GM04503 (cell line): ENCODE data around the gene CLDN22.

Experiments
- DNase-seq: peaks from one replicate; pipeline ENCODE4 v3.0.0-alpha.2; 2012; ENCODE audit warnings: low read depth

Gene CLDN22

DNA sequence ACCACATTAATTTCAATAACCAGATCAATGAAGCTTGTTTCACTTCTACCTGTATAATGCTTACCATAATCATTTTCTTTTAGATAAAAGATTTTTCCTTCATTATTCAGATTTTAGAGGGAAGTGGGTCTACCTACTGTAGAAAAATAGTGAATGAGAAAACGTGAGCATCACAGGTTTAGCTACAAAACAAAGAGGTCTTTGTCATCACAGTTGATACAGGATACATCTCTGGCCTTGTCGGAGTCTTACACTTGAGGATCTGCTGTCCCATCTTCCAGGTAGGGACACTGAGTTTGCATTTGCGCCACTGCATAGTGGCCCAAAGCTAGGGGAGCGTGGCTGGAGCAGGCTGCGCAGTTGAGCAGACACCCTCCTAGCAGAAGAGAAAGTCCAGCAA is 1.4 kb upstream of the CLDN22 start:
- DNase-seq = no peak

GRCh38 chr4:183321079-183321478 is 1.0 kb upstream of the CLDN22 start:
- DNase-seq = no peak

DNA sequence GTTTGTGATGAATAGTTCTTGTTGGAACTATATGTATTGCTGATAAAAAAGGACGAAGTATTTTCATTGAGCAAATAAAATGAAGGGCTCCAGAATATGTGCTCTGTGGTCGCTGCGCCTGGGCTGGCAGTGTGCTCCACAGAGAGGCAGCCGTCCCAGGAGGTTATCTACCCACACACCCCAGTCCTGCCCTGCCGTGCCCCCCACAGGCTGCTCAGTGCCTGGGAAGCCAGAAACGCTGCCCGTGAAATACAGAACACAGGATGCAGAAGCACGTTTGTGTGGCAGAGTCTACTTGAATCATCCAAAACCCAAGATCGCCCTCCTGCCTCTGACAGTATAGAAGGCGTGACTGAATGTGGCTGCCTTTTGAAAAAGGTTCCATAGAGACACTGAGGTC is 1.4 kb downstream of the CLDN22 start:
- no peak for DNase-seq

- DNase-seq = no peak
Measured at GRCh38 chr4:183314806-183315205, 5.3 kb downstream of the CLDN22 start.

DNA sequence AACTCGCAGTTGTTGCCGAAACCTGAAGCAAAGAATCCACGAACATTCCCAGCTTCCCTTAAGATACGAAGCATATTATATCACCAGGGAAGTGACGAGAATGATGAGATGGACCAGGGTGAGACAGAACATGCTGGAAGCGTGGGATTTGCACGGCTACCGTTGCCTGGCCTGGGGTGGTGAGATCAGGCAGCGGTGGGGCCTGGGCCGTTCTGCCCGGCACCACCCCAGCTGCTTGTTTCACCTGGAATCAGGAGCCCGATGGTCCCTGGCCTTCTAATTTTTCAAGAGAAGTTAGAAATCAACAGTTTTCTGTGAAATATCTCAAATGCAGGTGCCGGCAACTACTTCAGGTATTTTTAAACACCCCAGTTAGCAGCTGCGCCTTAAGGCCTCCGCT is 5.7 kb downstream of the CLDN22 start:
- no peak for DNase-seq

DNA sequence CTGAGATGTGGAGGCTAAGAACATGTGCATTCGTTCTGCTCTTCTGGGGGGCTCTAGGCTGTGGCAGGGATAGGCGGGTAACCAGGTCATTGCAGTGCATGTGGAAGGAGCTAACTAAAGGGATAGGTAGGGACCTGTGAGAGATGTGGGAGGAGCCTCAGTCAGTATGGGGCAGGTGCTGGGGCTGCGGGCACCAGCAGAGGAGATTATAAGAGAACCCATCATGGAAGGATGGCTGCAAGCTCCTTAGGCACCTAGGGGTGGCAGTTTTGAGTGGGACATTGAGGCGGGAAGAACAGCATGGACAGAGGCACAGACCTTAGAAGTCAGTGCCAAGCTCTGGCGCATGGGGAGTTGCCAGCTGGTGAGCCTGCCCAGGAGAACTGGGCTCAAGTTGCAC is 7.2 kb downstream of the CLDN22 start:
- DNase-seq = no peak

DNA sequence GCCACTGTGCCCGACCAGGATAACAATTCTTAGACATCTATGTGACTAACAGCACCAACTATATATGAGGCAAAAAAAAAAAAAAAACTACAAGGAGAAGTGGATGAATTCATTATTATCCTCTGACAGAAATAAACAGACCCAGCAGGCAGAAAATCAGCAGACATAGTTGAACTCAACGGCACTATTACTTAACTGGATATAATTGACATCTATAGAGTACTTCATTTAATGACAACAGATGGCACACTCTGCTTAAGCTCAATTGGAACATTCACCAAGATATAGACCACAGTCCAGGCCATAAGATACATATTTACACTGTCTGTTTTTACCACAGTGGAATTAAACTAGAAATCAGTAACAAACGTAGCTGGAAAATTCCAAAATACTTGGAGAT is 13.3 kb downstream of the CLDN22 start:
- no peak for DNase-seq

DNA sequence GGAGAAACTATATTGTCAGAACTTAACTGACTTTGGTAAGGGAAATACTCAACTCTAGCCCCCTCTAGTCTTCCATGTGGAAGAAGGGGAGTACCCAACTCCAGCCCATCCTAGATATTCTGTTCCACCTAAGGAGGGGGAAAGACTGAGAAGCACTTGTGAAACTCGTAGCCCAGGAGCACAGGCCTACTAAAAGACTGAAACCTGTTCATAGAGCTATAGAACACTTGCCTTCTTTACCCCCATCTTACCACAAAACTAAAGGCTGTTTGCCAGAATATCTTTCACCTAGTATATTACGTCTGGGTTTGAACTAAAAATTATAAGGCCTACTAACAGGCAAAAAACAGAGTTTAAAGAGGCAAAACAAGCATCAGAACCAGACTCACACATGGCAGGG is 15.5 kb downstream of the CLDN22 start:
- DNase-seq = no peak

GRCh38 chr4:183304067-183304466 is 16.0 kb downstream of the CLDN22 start:
- no peak for DNase-seq

- no peak for DNase-seq
Measured at GRCh38 chr4:183303301-183303700, 16.8 kb downstream of the CLDN22 start.

- no peak for DNase-seq
Measured at GRCh38 chr4:183300655-183301054, 19.4 kb downstream of the CLDN22 start.

- DNase-seq = no peak
Measured at GRCh38 chr4:183300070-183300469, 20.0 kb downstream of the CLDN22 start.

DNA sequence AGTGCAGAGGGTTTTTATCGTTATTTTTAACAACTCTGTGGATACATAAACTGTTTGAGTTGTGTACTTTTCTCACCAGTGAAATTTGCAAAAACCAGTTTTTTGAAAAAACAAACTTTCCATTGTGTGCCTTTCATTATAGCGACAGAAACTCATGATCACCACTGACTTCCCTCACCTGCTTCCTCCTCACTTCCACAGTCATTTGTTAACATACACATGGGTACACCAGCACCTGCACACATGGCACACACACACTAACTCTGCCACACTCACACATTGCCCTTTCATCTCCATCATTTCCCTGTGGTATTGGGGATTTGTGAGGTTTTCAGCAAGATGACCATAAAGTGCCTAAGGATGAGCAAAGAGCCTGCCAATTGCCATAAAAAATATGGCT is 20.6 kb downstream of the CLDN22 start:
- no peak for DNase-seq

DNA sequence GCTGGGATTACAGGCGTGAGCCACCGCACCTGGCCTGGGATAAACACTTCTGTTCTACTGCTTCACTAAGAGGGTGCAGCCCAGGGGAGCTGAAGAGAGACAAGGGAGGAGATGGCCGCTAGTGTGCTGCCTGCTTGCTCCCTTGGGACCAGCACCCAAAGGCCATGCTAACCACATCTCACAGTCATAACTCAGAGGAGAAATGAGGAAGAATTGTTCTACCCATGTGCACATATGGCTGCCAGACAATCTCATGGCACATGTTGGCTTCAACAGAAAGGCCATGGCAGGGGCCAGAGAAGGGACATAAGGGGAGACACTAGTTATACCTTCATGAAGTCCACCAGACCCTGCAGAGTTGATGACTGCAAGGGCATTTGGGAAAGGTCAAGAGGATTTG is 22.4 kb downstream of the CLDN22 start:
- DNase-seq = no peak

DNA sequence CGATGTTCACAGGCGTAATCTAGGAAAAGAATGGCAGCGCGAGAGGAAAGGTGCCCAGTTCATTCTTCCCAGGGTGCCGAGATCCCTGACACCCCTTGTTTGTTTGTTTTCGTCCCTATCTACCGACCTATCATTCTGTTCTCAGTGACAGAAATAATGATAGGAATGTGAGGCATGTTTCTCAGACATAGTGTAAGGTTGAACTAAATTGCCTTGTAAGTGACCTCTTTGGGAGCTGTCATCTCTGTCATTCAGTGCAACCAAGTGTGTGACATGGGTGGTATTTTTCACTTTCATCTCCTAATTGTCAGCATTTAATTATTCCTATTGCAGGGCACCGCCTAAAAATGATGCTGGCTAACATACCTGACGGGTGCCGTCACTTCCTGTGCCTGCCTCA is 24.4 kb downstream of the CLDN22 start:
- no peak for DNase-seq

GRCh38 chr4:183291070-183291469 is 29.0 kb downstream of the CLDN22 start:
- DNase-seq = no peak

DNA sequence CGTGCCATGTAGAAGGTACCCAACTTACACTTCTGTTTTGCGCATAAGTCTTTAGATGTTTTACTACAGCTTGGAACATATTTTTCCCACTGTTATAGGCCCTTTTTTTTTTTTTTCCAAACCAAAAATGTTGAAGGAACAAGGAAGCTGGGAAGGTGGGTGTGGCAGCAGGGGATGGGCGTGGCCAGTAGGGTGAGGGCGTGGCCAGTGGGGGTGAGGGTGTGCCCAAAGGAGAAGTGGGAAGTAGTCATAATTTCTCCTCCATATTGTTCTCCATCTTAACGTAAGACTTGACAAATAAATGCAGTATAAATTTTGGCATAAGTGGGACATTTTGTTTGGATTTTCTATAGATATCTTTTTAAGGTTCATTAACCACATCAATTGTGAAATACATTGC is 30.4 kb downstream of the CLDN22 start:
- no peak for DNase-seq

DNA sequence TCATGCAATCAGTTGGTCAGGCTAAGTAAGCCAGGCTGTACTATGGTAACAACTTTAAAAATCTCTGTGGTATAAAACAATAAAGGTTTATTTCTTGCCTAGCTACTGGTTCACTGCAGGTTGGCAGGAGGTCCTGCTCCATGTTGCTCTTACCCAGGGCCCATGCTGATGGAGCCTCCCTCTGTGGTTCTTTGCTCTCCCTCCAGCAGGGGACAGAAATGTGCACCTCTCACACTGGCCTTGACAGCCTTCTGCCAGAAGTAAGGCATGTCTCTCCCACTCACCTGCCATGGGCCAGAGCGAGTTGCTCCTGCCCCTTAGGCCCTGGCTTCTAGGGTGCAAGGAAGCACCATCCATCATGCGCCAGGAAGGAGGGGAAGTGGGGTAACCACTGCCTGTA is 31.1 kb downstream of the CLDN22 start:
- DNase-seq = no peak

GRCh38 chr4:183287677-183288076 is 32.4 kb downstream of the CLDN22 start:
- no peak for DNase-seq

DNA sequence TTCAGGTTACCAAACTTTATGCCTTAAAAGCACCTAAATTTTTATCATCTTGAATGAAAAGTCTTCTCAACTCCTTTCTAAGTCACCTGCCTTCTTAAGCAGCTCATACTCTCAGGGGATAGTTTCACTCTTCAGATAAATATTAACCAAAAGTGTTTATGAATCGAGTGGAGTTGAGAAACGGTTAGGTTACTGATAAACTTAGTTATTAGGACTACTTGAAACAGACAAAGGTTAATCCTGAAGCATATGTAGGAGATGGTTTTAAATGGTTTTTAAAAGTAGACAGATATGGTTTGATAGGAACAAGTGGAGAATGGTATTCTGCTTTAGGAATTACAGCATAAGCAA is 32.8 kb downstream of the CLDN22 start:
- no peak for DNase-seq

DNA sequence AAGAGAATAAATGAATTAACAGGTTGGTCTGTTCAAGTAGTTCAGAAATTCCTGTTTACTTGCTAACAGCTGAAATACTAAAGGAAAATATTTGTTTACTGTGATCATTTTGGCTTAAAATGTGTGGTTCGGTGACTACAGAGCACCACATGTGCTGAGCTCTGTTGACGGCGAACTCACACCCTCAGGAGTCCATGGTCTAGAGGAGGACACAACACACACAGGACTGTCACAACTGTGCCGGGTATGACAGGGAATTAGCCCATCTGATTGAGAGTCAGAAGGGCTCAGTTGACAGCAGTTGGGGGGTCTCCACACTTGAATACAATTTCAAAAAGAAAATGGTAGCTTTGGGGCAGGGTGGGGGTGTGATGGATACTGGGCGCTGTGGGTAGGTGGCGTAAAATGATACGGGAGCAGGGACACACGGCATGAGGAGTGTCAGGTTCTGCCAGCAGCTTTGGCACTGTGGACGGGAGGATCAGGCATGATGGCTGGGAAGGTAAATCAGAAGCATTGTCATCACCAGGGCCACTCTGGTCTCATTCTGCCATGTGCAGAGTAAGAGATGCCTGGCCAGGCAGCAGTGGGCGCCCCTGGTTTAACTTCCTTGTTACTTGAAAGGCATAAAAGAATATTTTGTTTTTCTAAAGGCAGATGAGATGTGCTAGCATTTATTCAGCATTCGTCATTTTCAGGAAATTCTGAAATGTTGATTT is 33.3 kb downstream of the CLDN22 start:
- DNase-seq = no peak

DNA sequence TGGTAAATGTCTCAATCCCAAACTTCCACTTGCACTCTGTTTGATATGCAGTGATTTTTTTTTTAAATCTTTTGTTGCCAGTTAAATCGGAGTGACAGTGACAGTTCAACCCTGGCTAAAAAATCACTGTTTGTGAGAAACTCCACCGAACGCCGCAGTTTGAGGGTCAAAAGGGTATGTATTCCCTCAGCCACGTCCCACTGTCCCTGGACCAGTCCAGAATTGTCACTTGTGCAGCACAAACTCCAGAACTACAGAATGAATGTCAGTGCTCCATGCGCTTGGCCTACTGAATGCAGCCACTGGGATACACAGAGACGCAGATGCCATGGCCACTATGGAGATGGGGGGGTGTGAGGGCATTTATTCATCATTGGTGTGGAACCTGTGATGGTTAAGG is 34.2 kb downstream of the CLDN22 start:
- DNase-seq = no peak

- no peak for DNase-seq
Measured at GRCh38 chr4:183284965-183285364, 35.1 kb downstream of the CLDN22 start.

- DNase-seq = no peak
Measured at GRCh38 chr4:183284258-183284785, 35.8 kb downstream of the CLDN22 start.

GRCh38 chr4:183276106-183276505 is 44.0 kb downstream of the CLDN22 start:
- DNase-seq = no peak
